GM12891 (cell line): ENCODE measurements around the gene FNDC3B.

Experiments
- POLR2A ChIP-seq: IDR thresholded peaks from 2 replicates; pipeline ENCODE4 v1.6.1; 2011; ENCODE audit warnings: low read depth, low read length, control low read depth
- POLR2AphosphoS5 ChIP-seq: IDR thresholded peaks from 2 replicates; pipeline ENCODE4 v1.6.1; 2011; ENCODE audit warnings: low read depth, low read length, control low read depth
- SPI1 ChIP-seq: IDR thresholded peaks from 2 replicates; pipeline ENCODE4 v1.6.1; 2011; ENCODE audit warnings: low read depth, low read length, control low read depth
- TAF1 ChIP-seq: IDR thresholded peaks from 2 replicates; pipeline ENCODE4 v1.6.1; 2011; ENCODE audit warnings: low read depth, low read length, control low read depth

DNA sequence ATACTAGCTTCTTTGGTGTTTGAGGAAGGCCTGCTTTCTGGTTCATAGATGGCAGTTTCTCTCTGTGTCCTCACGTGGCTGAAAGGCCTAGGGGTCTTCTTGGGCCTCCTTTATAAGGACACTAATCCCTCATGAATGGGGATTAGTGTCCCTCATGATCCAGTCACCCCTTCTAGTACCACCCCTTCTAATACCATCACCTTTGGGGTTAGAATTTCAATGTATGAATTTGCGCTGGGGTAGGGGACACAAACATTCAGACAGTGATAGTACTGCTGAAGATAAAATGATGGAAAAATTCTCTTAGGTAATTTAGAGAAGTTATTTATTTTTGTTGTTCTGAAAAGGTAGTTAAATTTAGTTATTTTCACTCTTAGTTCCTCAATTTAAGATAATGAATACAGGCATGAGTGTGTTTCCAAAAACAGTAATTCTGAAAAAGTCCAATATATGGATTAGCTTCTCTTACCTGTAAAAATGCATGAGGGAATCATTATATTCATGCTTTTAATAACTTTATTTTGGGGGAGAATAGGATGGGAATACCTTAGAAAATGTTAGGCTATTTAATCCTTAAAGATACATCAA lies 103.6 kb downstream of the FNDC3B start:
- TF ChIP-seq POLR2A = no peak
- no peak for TF ChIP-seq POLR2AphosphoS5
- no peak for TF ChIP-seq TAF1
- no peak for TF ChIP-seq SPI1
